CD14-positive monocyte (primary cell): ENCODE data around the gene BCCIP. TPM values are rescaled to one million over a fixed set of nuclear protein-coding genes. Genes with fewer than 3 reads are reported as not detected.

Experiments used
- DNase-seq, 3 donors: peaks; one replicate each; pipeline ENCODE4 v3.0.0-alpha.2; 2011 to 2022
- H2AFZ ChIP-seq: 2 replicates; pipeline ENCODE4 v1.6.0; 2012; ENCODE audit warnings: mild to moderate bottlenecking, low read depth, low read length, inconsistent platforms; ENCODE audit not compliant: insufficient read depth, poor library complexity, severe bottlenecking
- H3K27ac ChIP-seq, 2 donors: 1 replicate in 1 of 2; 2 replicates in 1 of 2; pipeline ENCODE4 v1.5.1; 2012 to 2013; ENCODE audit warnings: low read length in 2 of 2, control low read depth in 1 of 2, inconsistent platforms in 1 of 2, low read depth in 1 of 2, mild to moderate bottlenecking in 1 of 2
- H3K27me3 ChIP-seq, 2 donors: one replicate each; pipeline versions ENCODE4 v1.6.0 to v1.6.1; 2011 to 2013; ENCODE audit warnings: low read length in 2 of 2; ENCODE audit not compliant: control insufficient read depth in 2 of 2, insufficient read depth in 2 of 2
- H3K36me3 ChIP-seq, 2 donors: replicated peaks in 1 of 2; 1 replicate in 1 of 2; 2 replicates in 1 of 2; pipeline versions ENCODE4 v1.5.1 to v1.6.1; 2012 to 2013; ENCODE audit warnings: low read length in 2 of 2, control low read depth in 1 of 2, inconsistent platforms in 1 of 2, mild to moderate bottlenecking in 1 of 2; ENCODE audit not compliant: insufficient read depth in 2 of 2, control insufficient read depth in 1 of 2
- H3K4me1 ChIP-seq, 2 donors: 1 replicate in 1 of 2; 2 replicates in 1 of 2; pipeline versions ENCODE4 v1.5.1 to v1.6.1; 2012 to 2013; ENCODE audit warnings: low read length in 2 of 2, control low read depth in 1 of 2, inconsistent platforms in 1 of 2, mild to moderate bottlenecking in 1 of 2, moderate library complexity in 1 of 2; ENCODE audit not compliant: insufficient read depth in 2 of 2, control insufficient read depth in 1 of 2
- H3K4me2 ChIP-seq: replicated peaks from 2 replicates; pipeline ENCODE3; 2012; ENCODE audit warnings: low read length, moderate library complexity, mild to moderate bottlenecking; ENCODE audit not compliant: poor library complexity, severe bottlenecking; ENCODE audit errors: extremely low read depth
- H3K4me3 ChIP-seq, 3 experiments: fragments of 200-600 bp in 1 of 3; sonication (generic) in 1 of 3; replicated peaks in 1 of 3; 1 replicate in 2 of 3; 2 replicates in 1 of 3; pipeline ENCODE4 v1.5.1; 2011 to 2013; ENCODE audit warnings: low read length in 3 of 3, mild to moderate bottlenecking in 3 of 3, control low read depth in 2 of 3, low read depth in 2 of 3, inconsistent platforms in 1 of 3, moderate library complexity in 1 of 3
- H3K79me2 ChIP-seq: 2 replicates; pipeline ENCODE4 v1.6.0; 2012; ENCODE audit warnings: mild to moderate bottlenecking, control low read depth, inconsistent platforms, low read length, moderate library complexity; ENCODE audit not compliant: insufficient read depth
- H3K9ac ChIP-seq: 2 replicates; pipeline ENCODE4 v1.6.0; 2017; ENCODE audit warnings: low read length, mild to moderate bottlenecking; ENCODE audit not compliant: insufficient read depth, poor library complexity, severe bottlenecking
- H3K9me3 ChIP-seq, 2 donors: replicated peaks in 1 of 2; 1 replicate in 1 of 2; 2 replicates in 1 of 2; pipeline versions ENCODE4 v1.5.1 to v1.6.1; 2012 to 2013; ENCODE audit warnings: low read length in 2 of 2, control low read depth in 1 of 2; ENCODE audit not compliant: control insufficient read depth in 1 of 2, insufficient read depth in 1 of 2
- H4K20me1 ChIP-seq: 2 replicates; pipeline ENCODE4 v1.6.0; 2012; ENCODE audit warnings: mild to moderate bottlenecking, low read length, control low read depth, moderate library complexity; ENCODE audit not compliant: insufficient read depth
- H3K27ac Mint-ChIP-seq, 7 donors: one replicate each; pipeline ENCODE4 v1.8.0; 2020; ENCODE audit warnings: mild to moderate bottlenecking in 7 of 7, mixed read lengths in 7 of 7, moderate library complexity in 6 of 7, inconsistent platforms in 2 of 7
- H3K27me3 Mint-ChIP-seq, 3 donors: one replicate each; pipeline ENCODE4 v1.8.0; 2021 to 2022; ENCODE audit warnings: low read depth in 3 of 3, mild to moderate bottlenecking in 3 of 3, mixed read lengths in 3 of 3, moderate library complexity in 3 of 3, inconsistent platforms in 1 of 3
- H3K36me3 Mint-ChIP-seq, 2 donors: one replicate each; pipeline ENCODE4 v1.8.0; 2020; ENCODE audit warnings: mixed read lengths in 2 of 2, inconsistent platforms in 1 of 2, mild to moderate bottlenecking in 1 of 2
- H3K4me1 Mint-ChIP-seq: one replicate; pipeline ENCODE4 v1.8.0; 2020; ENCODE audit warnings: mild to moderate bottlenecking, mixed read lengths
- H3K4me3 Mint-ChIP-seq, 2 donors: one replicate each; pipeline ENCODE4 v1.8.0; 2020; ENCODE audit warnings: mild to moderate bottlenecking in 2 of 2, mixed read lengths in 2 of 2, moderate library complexity in 1 of 2
- H3K9me3 Mint-ChIP-seq, 7 donors: one replicate each; pipeline ENCODE4 v1.8.0; 2020 to 2022; ENCODE audit warnings: mixed read lengths in 7 of 7, mild to moderate bottlenecking in 6 of 7, moderate library complexity in 6 of 7, inconsistent platforms in 2 of 7
- WGBS: methylation state at CpG from one replicate; pipeline ENCODE4 v1.1.5; 2013; ENCODE audit warnings: missing lambda C conversion rate; ENCODE audit not compliant: insufficient coverage; 5-methylcytosine and 5-hydroxymethylcytosine counted together
- intact Hi-C, 2 donors: fragments of 100-400 bp; cut with micrococcal nuclease; formaldehyde crosslinking; loops; one replicate each; pipeline versions ENCODE4 v1.15.0 to v1.15.1; 2023
- polyA plus RNA-seq, 3 donors: library from polyadenylated mRNA; depleted of rRNA in 1 of 3; unstranded in 2 of 3; stranded (reverse) in 1 of 3; fragments of 300-500 nt in 2 of 3; fragments of >200 nt in 1 of 3; fragmentation: Illumina TruSeq in 2 of 3; gene quantifications; 1 replicate in 2 of 3; 2 replicates in 1 of 3; pipeline ENCODE4 v1.2.3, GENCODE V29; 2012 to 2021
- TF ChIP-seq, protein P1 (sequence below): fragments of 200-600 bp; IDR thresholded peaks from one replicate; pipeline ENCODE4 v1.8.0; 2022; ENCODE audit warnings: antibody characterized with exemption, mild to moderate bottlenecking

BCCIP gene
- polyA plus RNA-seq, 3 donors, result 16.0 to 61.7 (median 59.3) TPM

DNA sequence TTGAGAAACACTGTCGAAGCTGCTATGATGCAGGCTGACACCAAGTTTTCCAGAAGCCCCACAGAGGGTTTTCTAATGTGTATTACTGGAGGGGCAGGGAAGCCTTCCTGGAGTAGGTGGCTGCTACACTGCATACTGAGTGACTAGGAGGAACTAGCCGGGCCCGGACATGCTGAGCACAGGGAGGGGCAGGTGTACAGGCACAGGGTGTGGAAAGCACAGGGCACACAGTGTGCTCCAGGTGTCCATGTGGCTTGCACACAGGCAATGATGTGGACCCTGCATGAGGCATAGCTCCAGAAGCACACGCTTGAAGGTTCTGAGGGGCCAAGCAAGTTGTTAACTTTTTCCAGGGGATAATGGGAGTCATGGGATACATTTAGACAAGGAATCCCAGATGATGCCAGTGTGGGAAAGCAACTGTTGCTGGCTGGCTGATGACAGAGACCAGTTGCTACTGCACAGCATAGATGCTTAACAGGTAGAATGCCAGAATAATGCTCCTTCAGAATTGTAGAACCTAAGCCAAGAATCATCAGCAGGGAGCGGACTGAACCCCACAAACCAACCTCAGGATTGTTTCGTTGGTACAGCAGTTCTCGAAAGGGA is 43.2 kb downstream of the BCCIP start:
- peaks cover 24 to 37% of the 10 kb centered on the region in 2 donors for H3K36me3 Mint-ChIP-seq
- H3K27me3 Mint-ChIP-seq, result peaks cover 0 to 2% (median 2%) of the 10 kb centered on the region in 3 donors
- H3K4me3 Mint-ChIP-seq, result no peak overlapping the region
- no peaks in the 10 kb centered on the region for H3K4me1 Mint-ChIP-seq
- Histone ChIP-seq H3K36me3 (peaks cover 14 to 39% of the 10 kb centered on the region in 2 donors), H4K20me1 (no peaks in the 10 kb centered on the region), H3K4me1 (no peaks in the 10 kb centered on the region), H3K9ac (no peak overlapping the region), H3K4me3 (no peak overlapping the region), H3K27me3 (no peaks in the 10 kb centered on the region), H3K79me2 (no peaks in the 10 kb centered on the region), H3K9me3 (no peaks in the 10 kb centered on the region), H2AFZ (no peak overlapping the region), H3K4me2 (no peak overlapping the region), H3K27ac (no peak overlapping the region)
- TF ChIP-seq, protein P1, sequence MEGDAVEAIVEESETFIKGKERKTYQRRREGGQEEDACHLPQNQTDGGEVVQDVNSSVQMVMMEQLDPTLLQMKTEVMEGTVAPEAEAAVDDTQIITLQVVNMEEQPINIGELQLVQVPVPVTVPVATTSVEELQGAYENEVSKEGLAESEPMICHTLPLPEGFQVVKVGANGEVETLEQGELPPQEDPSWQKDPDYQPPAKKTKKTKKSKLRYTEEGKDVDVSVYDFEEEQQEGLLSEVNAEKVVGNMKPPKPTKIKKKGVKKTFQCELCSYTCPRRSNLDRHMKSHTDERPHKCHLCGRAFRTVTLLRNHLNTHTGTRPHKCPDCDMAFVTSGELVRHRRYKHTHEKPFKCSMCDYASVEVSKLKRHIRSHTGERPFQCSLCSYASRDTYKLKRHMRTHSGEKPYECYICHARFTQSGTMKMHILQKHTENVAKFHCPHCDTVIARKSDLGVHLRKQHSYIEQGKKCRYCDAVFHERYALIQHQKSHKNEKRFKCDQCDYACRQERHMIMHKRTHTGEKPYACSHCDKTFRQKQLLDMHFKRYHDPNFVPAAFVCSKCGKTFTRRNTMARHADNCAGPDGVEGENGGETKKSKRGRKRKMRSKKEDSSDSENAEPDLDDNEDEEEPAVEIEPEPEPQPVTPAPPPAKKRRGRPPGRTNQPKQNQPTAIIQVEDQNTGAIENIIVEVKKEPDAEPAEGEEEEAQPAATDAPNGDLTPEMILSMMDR, result no peak
- peak overlapping the region in 1 of 7 donors; percentile 50 for H3K27ac Mint-ChIP-seq
- no peaks in the 10 kb centered on the region for H3K9me3 Mint-ChIP-seq
- WGBS, result 100% methylated on average over 5 of the region's 7 CpGs
- no peak for DNase-seq
- intact Hi-C loops, result loop anchor here in 1 of 2 donors (10.0 kb wide), 1 partner anchor 878 kb away; no protein-coding TSS in a partner anchor

DNA sequence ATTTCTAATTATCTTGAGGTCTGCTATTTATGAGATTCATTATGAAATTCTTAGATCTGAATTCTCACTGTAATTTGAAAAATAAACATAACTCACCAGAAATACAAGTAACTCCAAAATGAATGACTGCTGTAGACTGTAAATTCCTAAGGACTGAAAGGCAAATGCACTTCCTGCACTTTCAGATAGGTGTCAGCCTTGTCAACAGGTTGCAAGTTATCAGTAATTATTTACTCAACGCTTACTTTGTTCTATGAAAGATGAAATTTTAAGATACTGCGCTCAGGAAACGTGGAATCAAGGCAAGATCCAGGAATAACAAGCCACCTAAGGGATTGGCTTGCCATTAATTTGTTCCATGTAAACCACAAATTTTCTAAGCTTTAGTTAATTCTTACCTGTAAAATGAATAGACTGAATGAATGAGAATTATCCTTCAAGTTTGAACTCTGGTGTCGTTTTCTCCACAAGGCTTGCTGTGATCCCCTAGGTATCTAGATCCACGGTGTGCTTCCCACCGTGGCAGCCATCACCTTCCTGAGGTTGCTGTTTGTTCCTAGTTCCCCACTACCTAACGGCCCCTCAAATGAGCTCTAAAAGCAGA is 45.1 kb downstream of the BCCIP start:
- Mint-ChIP-seq H3K4me1 (no peaks in the 10 kb centered on the region), H3K36me3 (peaks cover 26 to 33% of the 10 kb centered on the region in 2 donors), H3K9me3 (no peaks in the 10 kb centered on the region), H3K4me3 (no peak overlapping the region), H3K27me3 (peaks cover 0 to 2% (median 2%) of the 10 kb centered on the region in 3 donors), H3K27ac (no peak overlapping the region)
- Histone ChIP-seq H3K4me1 (no peaks in the 10 kb centered on the region), H3K36me3 (peaks cover 14 to 30% of the 10 kb centered on the region in 2 donors), H4K20me1 (no peaks in the 10 kb centered on the region), H3K79me2 (no peaks in the 10 kb centered on the region), H3K9ac (no peak overlapping the region), H3K4me2 (no peak overlapping the region), H3K27me3 (no peaks in the 10 kb centered on the region), H3K4me3 (no peak overlapping the region), H3K9me3 (no peaks in the 10 kb centered on the region), H2AFZ (no peak overlapping the region), H3K27ac (no peak overlapping the region)
- peak in 1 of 3 donors; percentile 12 for DNase-seq
- 50% methylated on average over 2 of the region's 7 CpGs for WGBS
- intact Hi-C loops, result loop anchor here in 1 of 2 donors (10.0 kb wide), 1 partner anchor 876 kb away; no protein-coding TSS in a partner anchor
- TF ChIP-seq, protein P1, result peak; percentile 75
